ENCODE results near the gene CORO1C.

CORO1C gene

DNA sequence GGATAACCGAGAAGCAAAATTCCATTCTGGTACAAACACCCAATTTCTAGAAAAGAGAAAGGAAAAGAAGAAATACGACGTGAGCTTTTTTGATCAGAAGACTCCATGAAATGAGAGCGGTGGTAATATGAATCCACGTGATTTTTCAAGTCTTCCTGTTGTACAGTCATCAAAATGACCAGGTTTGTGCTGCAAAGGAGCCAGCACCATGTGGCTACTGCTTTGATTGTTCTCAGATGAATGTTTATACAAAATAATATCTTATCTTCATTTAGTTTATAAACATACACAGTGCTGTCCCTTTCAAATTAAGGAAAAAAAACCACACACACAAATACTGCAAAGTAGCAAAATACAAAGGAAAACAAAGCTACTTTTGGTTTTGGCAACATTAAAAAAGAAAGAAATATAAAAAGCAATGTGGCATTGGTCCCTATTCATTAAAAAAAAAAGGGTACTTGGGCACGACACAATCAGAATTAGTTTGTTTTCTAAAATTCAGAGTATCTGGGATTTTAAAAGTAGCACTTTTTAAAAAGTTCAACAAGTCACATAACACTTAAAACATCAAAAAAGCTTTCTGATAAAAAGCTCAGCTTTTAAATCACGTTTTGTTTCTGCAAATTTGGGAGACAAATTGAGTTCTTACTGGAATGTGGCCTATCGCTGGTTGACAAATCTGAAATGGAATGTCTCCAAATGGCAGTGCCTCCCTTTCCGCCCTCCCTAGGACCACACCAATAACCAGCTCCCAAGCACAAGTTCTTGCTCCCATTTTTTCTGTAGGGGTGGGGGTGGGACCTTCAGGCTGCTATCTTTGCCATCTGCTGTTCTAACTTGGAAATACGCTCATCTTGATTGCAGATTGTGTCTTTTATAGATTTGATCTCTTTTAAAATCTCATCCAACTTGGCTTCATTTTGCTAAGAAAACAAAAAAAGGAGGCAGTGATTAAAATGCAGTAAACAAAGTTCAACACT is 84.4 kb downstream of the CORO1C start:
- no peak for DNase-seq (ENCODE audit: low read depth)
- no peak overlapping the region for H3K4me3 ChIP-seq (ENCODE audit: low read depth, low read length)
- TF ChIP-seq, protein P1, sequence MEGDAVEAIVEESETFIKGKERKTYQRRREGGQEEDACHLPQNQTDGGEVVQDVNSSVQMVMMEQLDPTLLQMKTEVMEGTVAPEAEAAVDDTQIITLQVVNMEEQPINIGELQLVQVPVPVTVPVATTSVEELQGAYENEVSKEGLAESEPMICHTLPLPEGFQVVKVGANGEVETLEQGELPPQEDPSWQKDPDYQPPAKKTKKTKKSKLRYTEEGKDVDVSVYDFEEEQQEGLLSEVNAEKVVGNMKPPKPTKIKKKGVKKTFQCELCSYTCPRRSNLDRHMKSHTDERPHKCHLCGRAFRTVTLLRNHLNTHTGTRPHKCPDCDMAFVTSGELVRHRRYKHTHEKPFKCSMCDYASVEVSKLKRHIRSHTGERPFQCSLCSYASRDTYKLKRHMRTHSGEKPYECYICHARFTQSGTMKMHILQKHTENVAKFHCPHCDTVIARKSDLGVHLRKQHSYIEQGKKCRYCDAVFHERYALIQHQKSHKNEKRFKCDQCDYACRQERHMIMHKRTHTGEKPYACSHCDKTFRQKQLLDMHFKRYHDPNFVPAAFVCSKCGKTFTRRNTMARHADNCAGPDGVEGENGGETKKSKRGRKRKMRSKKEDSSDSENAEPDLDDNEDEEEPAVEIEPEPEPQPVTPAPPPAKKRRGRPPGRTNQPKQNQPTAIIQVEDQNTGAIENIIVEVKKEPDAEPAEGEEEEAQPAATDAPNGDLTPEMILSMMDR (IDR thresholded peaks at IDR 0.05; ENCODE audit: control insufficient read depth, extremely low read depth, insufficient read depth): no peak

DNA sequence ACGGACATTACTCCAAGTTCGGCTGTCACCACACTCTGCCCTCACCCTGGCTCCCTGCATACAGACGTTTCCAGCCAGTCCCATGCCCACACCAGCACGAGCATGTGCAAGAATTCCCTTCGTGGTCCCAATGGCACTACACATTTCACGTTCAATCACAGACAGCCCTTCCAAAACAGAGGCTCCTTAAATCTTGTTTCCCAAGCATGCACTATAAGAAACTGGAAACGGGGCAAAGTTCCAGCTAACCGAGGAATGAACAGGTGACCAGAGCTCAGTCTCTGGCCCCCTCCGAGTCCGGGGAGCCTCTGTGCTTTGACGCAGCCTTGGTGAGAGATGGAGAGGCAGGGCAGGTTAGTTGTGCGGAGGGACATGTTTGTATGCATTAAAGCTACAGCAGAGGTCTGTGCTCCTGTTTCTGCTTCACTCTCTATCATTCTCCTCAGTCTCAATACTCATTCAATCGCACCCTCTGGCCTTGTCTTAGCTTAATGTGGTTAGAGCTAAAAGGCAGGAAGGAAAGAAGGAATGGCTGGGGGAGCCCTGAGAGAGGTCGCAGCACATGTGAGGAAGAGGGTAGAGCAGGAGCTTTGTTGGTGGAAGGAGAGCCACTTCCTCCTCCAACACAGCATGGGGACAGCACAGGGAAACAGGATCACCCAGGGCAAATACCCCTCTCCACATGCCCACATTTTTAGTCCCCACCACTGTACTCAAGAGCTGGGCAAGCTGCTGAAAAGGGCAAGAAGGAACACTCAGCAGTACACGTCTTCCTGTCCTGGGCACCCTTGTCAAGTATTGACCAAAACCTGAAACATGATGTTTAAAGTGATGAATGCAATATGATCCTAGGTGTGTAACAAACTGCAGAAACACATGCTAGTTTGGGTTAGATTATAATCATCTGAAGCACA is 85.4 kb downstream of the CORO1C start:
- no peak for DNase-seq (ENCODE audit: low read depth)
- no peak overlapping the region for H3K4me3 ChIP-seq (ENCODE audit: low read depth, low read length)
- TF ChIP-seq, protein P1 (IDR thresholded peaks at IDR 0.05; ENCODE audit: control insufficient read depth, extremely low read depth, insufficient read depth): no peak

DNA sequence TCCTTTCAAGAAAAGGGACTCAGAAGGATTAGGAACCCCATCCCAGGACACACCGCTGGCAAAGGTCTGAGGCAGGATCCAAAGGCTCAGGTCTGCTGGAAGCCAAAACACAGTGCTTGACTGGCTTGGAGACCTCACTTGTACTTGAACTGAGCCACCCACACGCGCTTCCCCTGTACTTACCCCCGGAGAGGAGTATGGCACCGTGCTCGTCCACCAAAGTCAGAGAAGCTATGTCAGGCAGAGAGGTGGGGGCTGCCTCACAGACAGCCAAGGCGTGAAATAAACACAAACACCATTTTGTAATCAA is 86.6 kb downstream of the CORO1C start:
- TF ChIP-seq, protein P1 (IDR thresholded peaks at IDR 0.05; ENCODE audit: control insufficient read depth, extremely low read depth, insufficient read depth): no peak
- H3K4me3 ChIP-seq (ENCODE audit: low read depth, low read length): no peak overlapping the region
- DNase-seq (ENCODE audit: low read depth): no peak

DNA sequence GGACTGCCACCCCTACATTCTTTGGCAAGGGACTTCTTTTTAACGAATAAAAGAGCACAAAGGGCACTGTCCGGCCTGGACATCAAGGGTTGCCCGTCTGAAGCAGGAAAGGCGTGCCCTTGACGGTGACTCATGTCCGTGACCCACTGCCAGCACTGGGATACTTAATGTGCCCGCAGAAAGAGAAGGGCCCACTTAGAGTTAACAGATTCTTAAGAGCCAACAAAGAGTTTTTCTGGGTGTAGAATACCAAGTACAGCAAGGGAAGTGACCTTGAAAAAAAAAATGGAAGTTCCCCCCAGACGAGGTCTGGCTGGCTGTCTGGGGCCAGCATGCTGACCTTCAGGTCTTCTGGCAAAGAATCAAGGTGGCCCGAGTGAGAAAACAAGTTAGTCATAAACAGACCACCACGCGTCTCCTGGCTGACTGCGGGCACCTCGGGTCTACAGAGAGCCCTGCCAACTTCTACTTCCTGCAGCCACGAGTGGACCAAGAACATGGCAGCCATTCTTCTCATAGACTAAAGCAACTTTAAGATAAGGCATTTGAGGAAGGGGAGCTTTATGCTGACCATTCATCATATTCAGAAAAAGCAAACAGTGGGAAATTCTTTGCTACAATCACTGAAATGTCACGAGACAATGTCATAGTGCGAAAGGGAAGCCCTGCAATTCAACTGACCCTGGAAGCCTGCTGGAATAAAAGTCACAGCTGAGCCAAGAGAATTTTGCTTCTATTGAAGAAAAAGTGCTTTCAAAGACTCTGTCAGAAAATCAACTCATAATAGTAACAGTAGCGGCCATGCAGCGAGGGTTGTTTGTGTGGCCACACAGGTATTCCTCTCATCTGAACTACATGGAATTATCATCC is 87.1 kb downstream of the CORO1C start:
- TF ChIP-seq, protein P1 (IDR thresholded peaks at IDR 0.05; ENCODE audit: control insufficient read depth, extremely low read depth, insufficient read depth): no peak
- no peak for DNase-seq (ENCODE audit: low read depth)
- H3K4me3 ChIP-seq (ENCODE audit: low read depth, low read length): no peak overlapping the region

DNA sequence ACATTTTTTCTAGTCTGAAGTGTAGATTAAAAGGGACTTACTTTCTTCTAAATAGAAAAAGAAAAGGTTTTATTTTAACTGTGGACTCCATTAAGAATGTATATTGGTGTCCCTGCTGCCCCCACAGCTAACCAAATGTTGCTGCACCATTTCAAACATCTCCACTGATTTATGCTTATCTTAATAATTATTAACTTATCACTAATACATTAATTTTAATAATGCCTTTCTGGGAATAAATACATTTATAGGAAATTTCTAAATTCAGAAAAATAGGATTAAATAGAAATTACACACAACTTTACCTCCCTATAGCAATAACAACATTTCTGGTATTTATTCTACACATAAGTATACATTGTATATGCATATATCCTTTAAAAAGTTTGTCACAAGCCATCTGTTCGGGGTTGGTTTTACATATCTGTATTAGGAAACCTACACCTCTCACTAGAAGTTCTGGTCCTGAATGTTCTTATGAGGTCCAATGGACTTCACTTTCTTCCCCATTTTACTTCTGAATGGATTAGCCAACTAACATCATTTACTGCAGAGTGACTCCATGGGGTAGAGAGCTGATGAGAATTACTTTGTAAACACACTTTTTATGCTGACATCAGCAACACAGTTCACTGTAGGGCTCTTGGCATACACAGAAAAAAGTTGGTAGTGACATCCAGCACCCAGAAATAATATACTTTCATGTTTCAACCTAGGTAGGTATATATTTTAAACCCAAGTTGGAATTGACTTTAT is 88.2 kb downstream of the CORO1C start:
- TF ChIP-seq, protein P1 (IDR thresholded peaks at IDR 0.05; ENCODE audit: control insufficient read depth, extremely low read depth, insufficient read depth): no peak
- no peak overlapping the region for H3K4me3 ChIP-seq (ENCODE audit: low read depth, low read length)
- no peak for DNase-seq (ENCODE audit: low read depth)

Measured in LNCaP clone FGC (cell line).